SK-N-SH (cell line): ENCODE data around the gene PCBD1.

Experiments used
- CHD2 ChIP-seq: fragments of 150-350 bp; IDR thresholded peaks from 2 replicates; pipeline ENCODE4 v1.6.1; 2018; ENCODE audit warnings: low read length; ENCODE audit not compliant: partially characterized antibody
- CTCF ChIP-seq: fragments of 200-600 bp; sonication (generic); IDR thresholded peaks from 2 replicates; pipeline ENCODE4 v1.6.1; 2017; ENCODE audit warnings: antibody characterized with exemption, mild to moderate bottlenecking, moderate library complexity
- EP300 ChIP-seq, 2 experiments: IDR thresholded peaks; 2 replicates each; pipeline versions ENCODE4 v1.4.0 to v1.6.1; 2012; ENCODE audit warnings: borderline replicate concordance in 1 of 2, low read depth in 1 of 2, low read length in 1 of 2
- EZH2phosphoT487 ChIP-seq: fragments of 200-600 bp; sonication (generic); IDR thresholded peaks from 2 replicates; pipeline ENCODE4 v1.6.1; 2017; ENCODE audit warnings: low read depth, mixed run types, mild to moderate bottlenecking, antibody characterized with exemption, moderate library complexity, borderline replicate concordance
- FOXJ3 ChIP-seq: sonication (generic); formaldehyde crosslinking; IDR thresholded peaks from 2 replicates; pipeline ENCODE4 v1.5.1; 2020; ENCODE audit warnings: mild to moderate bottlenecking, missing genetic modification reagents
- FOXM1 ChIP-seq: IDR thresholded peaks from 2 replicates; pipeline ENCODE4 v1.4.0; 2012; ENCODE audit warnings: low read depth, mild to moderate bottlenecking
- POLR2AphosphoS5 ChIP-seq: IDR thresholded peaks from 2 replicates; pipeline ENCODE4 v1.6.1; 2012; ENCODE audit warnings: low read depth, low read length
- RAD21 ChIP-seq: IDR thresholded peaks from 2 replicates; pipeline ENCODE4 v1.6.1; 2012; ENCODE audit warnings: mild to moderate bottlenecking, low read length
- RCOR1 ChIP-seq: fragments of 150-350 bp; IDR thresholded peaks from 2 replicates; pipeline ENCODE4 v1.6.1; 2017; ENCODE audit warnings: antibody characterized with exemption, low read length
- REST ChIP-seq: IDR thresholded peaks from 2 replicates; pipeline ENCODE4 v1.6.1; 2012; ENCODE audit warnings: mild to moderate bottlenecking, low read depth, low read length, moderate library complexity
- RFX5 ChIP-seq: IDR thresholded peaks from 2 replicates; pipeline ENCODE4 v1.6.1; 2012; ENCODE audit warnings: mild to moderate bottlenecking, improper control_type of control experiment, low read length
- RXRA ChIP-seq: IDR thresholded peaks from 2 replicates; pipeline ENCODE4 v1.4.0; 2012; ENCODE audit warnings: low read depth, mild to moderate bottlenecking, borderline replicate concordance
- TAF1 ChIP-seq: IDR thresholded peaks from 2 replicates; pipeline ENCODE4 v1.6.1; 2012; ENCODE audit warnings: low read depth, mild to moderate bottlenecking, low read length, moderate library complexity, borderline replicate concordance
- USF2 ChIP-seq: fragments of 150-350 bp; IDR thresholded peaks from 2 replicates; pipeline ENCODE4 v1.6.1; 2017; ENCODE audit warnings: antibody characterized with exemption, low read length, low read depth, borderline replicate concordance

GRCh38 chr10:70899096-70899495 lies 10.7 kb upstream of the PCBD1 start:
- no peak for TF ChIP-seq TAF1
- no peak for TF ChIP-seq FOXM1
- TF ChIP-seq REST = no peak
- no peak for TF ChIP-seq EZH2phosphoT487
- TF ChIP-seq CTCF = no peak
- TF ChIP-seq USF2 = no peak
- no peak for TF ChIP-seq RXRA
- TF ChIP-seq CHD2 = no peak
- TF ChIP-seq RFX5 = no peak
- no peak for TF ChIP-seq RAD21
- no peak for TF ChIP-seq POLR2AphosphoS5
- no peak for TF ChIP-seq FOXJ3 (CRISPR knock-in tag)
- no peak for TF ChIP-seq EP300 (IDR thresholded peaks at IDR 0.05; ENCODE audit: borderline replicate concordance in 1 of 2, low read depth in 1 of 2, low read length in 1 of 2)
- no peak for TF ChIP-seq RCOR1
